NCI-H1436 (cell line): Measurements from ENCODE around the gene RAI2.

ENCODE experiments used
- DNase-seq: peaks from one replicate; lab custom pipeline; 2025; lab: John Stamatoyannopoulos, UW

RAI2 gene

GRCh38 chrX:17860811-17861488, at the start of gene RAI2:
RAI2 (minus strand) TSS chrX:17861298; CDS start chrX:17802010, 59,288 bp downstream.
- DNase-seq, result no peak

GRCh38 chrX:17888421-17888820, 27.3 kb upstream of the RAI2 start:
- no peak for DNase-seq

- DNase-seq, result no peak
Measured at GRCh38 chrX:17882680-17883079, 21.6 kb upstream of the RAI2 start.

GRCh38 chrX:17878028-17878670, 17.1 kb upstream of the RAI2 start:
- DNase-seq, result no peak

GRCh38 chrX:17876135-17876534, 15.0 kb upstream of the RAI2 start:
- DNase-seq, result no peak

- no peak for DNase-seq
Measured at GRCh38 chrX:17869580-17869979, 8.5 kb upstream of the RAI2 start.

GRCh38 chrX:17861489-17862011, 452 bp upstream of the RAI2 start:
- no peak for DNase-seq

GRCh38 chrX:17860179-17860780, 818 bp downstream of the RAI2 start:
- no peak for DNase-seq

- no peak for DNase-seq
Measured at GRCh38 chrX:17859609-17860178, 1.4 kb downstream of the RAI2 start.

GRCh38 chrX:17854531-17854930, 6.6 kb downstream of the RAI2 start:
- DNase-seq, result no peak

GRCh38 chrX:17854069-17854468, 7.0 kb downstream of the RAI2 start:
- DNase-seq, result no peak

- DNase-seq, result no peak
Measured at GRCh38 chrX:17851874-17852273, 9.2 kb downstream of the RAI2 start.

- DNase-seq, result no peak
Measured at GRCh38 chrX:17848545-17849265, 12.4 kb downstream of the RAI2 start.

- no peak for DNase-seq
Measured at GRCh38 chrX:17846045-17846444, 15.1 kb downstream of the RAI2 start.

- DNase-seq, result no peak
Measured at GRCh38 chrX:17844236-17844635, 16.9 kb downstream of the RAI2 start.

- no peak for DNase-seq
Measured at GRCh38 chrX:17842769-17843525, 18.2 kb downstream of the RAI2 start.

- no peak for DNase-seq
Measured at GRCh38 chrX:17839269-17839668, 21.8 kb downstream of the RAI2 start.

GRCh38 chrX:17836830-17837229, 24.3 kb downstream of the RAI2 start:
- DNase-seq, result no peak

GRCh38 chrX:17833954-17834353, 27.1 kb downstream of the RAI2 start:
- no peak for DNase-seq

- DNase-seq, result no peak
Measured at GRCh38 chrX:17831255-17831654, 29.8 kb downstream of the RAI2 start.

- no peak for DNase-seq
Measured at GRCh38 chrX:17830211-17830610, 30.9 kb downstream of the RAI2 start.
